ENCODE results near the gene ABCB9.

DNA sequence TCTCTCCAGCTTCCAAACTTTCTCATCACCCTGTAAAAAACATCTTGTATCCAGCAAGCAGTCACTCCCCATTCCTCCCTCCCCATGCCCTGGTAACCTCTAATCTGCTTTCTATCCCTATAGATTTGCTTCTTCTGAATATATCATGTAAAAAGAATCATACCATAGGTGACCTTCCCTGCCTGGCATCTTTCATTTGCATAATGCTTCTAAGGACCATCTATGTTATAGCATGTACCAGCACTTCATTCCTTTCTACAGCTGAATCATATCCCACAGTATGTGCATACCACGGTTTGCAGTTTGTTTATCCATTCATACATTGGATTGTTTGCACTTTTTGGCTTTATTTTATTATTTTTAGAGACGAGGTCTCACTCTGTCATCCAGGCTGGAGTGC, 47.4 kb downstream of the ABCB9 start:
- TF ChIP-seq, protein P1, sequence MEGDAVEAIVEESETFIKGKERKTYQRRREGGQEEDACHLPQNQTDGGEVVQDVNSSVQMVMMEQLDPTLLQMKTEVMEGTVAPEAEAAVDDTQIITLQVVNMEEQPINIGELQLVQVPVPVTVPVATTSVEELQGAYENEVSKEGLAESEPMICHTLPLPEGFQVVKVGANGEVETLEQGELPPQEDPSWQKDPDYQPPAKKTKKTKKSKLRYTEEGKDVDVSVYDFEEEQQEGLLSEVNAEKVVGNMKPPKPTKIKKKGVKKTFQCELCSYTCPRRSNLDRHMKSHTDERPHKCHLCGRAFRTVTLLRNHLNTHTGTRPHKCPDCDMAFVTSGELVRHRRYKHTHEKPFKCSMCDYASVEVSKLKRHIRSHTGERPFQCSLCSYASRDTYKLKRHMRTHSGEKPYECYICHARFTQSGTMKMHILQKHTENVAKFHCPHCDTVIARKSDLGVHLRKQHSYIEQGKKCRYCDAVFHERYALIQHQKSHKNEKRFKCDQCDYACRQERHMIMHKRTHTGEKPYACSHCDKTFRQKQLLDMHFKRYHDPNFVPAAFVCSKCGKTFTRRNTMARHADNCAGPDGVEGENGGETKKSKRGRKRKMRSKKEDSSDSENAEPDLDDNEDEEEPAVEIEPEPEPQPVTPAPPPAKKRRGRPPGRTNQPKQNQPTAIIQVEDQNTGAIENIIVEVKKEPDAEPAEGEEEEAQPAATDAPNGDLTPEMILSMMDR (IDR thresholded peaks at IDR 0.05) = no peak
- TF ChIP-seq POLR2AphosphoS5 (IDR thresholded peaks at IDR 0.05) (no peak), POLR2A (IDR thresholded peaks at IDR 0.05) (no peak), EP300 (IDR thresholded peaks at IDR 0.05) (no peak)

Measured in gastroesophageal sphincter (tissue), 3 donors.